Activated T-helper 17 cell treated with anti-CD3 and anti-CD28 coated beads, Interleukin-2, amount 50 U/mL, for 72 hours (primary cell): Measurements from ENCODE around the gene OSGEPL1. TPM values are rescaled to one million over a fixed set of nuclear protein-coding genes. Genes with fewer than 3 reads are reported as not detected.

Source experiments
- ATAC-seq: fragments of 150-1000 bp; cut with Tn5 transposase; replicated peaks from 2 replicates; pipeline ENCODE4 v1.10.0; 2021; ENCODE audit warnings: mild to moderate bottlenecking, moderate library complexity
- H3K27ac Mint-ChIP-seq: one replicate; pipeline ENCODE4 v1.8.0; 2022; ENCODE audit warnings: mixed read lengths
- H3K27me3 Mint-ChIP-seq: one replicate; pipeline ENCODE4 v1.8.0; 2022; ENCODE audit warnings: mixed read lengths
- H3K36me3 Mint-ChIP-seq: one replicate; pipeline ENCODE4 v1.8.0; 2022; ENCODE audit warnings: low read depth, mild to moderate bottlenecking, mixed read lengths
- H3K4me1 Mint-ChIP-seq: one replicate; pipeline ENCODE4 v1.8.0; 2022; ENCODE audit warnings: mixed read lengths
- H3K4me3 Mint-ChIP-seq: one replicate; pipeline ENCODE4 v1.8.0; 2022; ENCODE audit warnings: mild to moderate bottlenecking, mixed read lengths
- H3K9me3 Mint-ChIP-seq: one replicate; pipeline ENCODE4 v1.8.0; 2022; ENCODE audit warnings: mixed read lengths
- total RNA-seq, 2 donors: library from RNA; stranded (reverse); gene quantifications; one replicate each; pipeline ENCODE4 v1.2.3, GENCODE V29; 2022

OSGEPL1 gene, protein sequence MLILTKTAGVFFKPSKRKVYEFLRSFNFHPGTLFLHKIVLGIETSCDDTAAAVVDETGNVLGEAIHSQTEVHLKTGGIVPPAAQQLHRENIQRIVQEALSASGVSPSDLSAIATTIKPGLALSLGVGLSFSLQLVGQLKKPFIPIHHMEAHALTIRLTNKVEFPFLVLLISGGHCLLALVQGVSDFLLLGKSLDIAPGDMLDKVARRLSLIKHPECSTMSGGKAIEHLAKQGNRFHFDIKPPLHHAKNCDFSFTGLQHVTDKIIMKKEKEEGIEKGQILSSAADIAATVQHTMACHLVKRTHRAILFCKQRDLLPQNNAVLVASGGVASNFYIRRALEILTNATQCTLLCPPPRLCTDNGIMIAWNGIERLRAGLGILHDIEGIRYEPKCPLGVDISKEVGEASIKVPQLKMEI
- 1 to 10 TPM; 7.2 to 8.3 TPM for total RNA-seq

GRCh38 chr2:189762551-189763298, at the start of gene OSGEPL1:
OSGEPL1 (minus strand) TSS chr2:189762792; CDS start chr2:189761640, 1,152 bp downstream.
- H3K4me3 Mint-ChIP-seq: peak within 1 kb of the TSS; percentile 99
- H3K27ac Mint-ChIP-seq: peak within 1 kb of the TSS; percentile 98
- no peaks in the 10 kb centered on the region for H3K9me3 Mint-ChIP-seq
- no peaks in the 10 kb centered on the region for H3K4me1 Mint-ChIP-seq
- peaks cover 11% of the 10 kb centered on the region for H3K36me3 Mint-ChIP-seq
- ATAC-seq: peak; percentile 96
- H3K27me3 Mint-ChIP-seq: no peaks in the 10 kb centered on the region

GRCh38 chr2:189803431-189803830, 40.8 kb upstream of the OSGEPL1 start:
- H3K4me1 Mint-ChIP-seq: peaks cover 4% of the 10 kb centered on the region
- no peaks in the 10 kb centered on the region for H3K27me3 Mint-ChIP-seq

GRCh38 chr2:189802396-189802912, 39.9 kb upstream of the OSGEPL1 start:
- Mint-ChIP-seq H3K4me1 (peaks cover 4% of the 10 kb centered on the region), H3K4me3 (no peak overlapping the region), H3K9me3 (no peaks in the 10 kb centered on the region), H3K27ac (no peak overlapping the region), H3K27me3 (no peaks in the 10 kb centered on the region), H3K36me3 (peaks cover 73% of the 10 kb centered on the region)
- ATAC-seq: peak; percentile 46

More at GRCh38 chr2:189803431-189803830, 40.8 kb upstream of the OSGEPL1 start:
- Mint-ChIP-seq H3K4me3 (no peak overlapping the region), H3K27ac (no peak overlapping the region), H3K36me3 (peaks cover 67% of the 10 kb centered on the region), H3K9me3 (no peaks in the 10 kb centered on the region)
- no peak for ATAC-seq

DNA sequence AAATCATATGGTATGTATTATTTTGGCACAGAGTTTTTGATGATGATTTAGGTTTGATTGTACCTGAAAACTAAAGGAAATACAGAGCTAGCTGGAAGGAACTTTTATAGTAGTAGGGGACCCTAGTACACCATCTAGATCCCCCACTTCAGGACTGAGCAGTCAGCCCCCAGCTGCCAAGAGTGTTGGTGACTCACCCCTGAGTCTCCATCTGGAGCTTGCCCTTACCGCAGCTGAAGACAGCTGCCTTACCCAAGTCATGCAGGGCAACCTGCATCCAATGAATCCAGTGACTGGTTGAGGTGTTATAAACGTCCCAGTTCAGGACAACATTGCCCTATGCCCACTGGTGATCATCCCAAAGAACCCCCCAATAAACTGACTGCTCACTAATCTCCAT, 36.9 kb upstream of the OSGEPL1 start:
- Mint-ChIP-seq H3K27me3 (no peaks in the 10 kb centered on the region), H3K4me1 (peaks cover 4% of the 10 kb centered on the region), H3K4me3 (no peak overlapping the region), H3K27ac (no peak overlapping the region), H3K36me3 (peaks cover 81% of the 10 kb centered on the region), H3K9me3 (no peaks in the 10 kb centered on the region)
- no peak for ATAC-seq

GRCh38 chr2:189799030-189799331, 36.4 kb upstream of the OSGEPL1 start:
- Mint-ChIP-seq H3K27me3 (no peaks in the 10 kb centered on the region), H3K4me3 (no peak overlapping the region), H3K36me3 (peaks cover 81% of the 10 kb centered on the region), H3K27ac (no peak overlapping the region), H3K9me3 (no peaks in the 10 kb centered on the region), H3K4me1 (peaks cover 4% of the 10 kb centered on the region)
- no peak for ATAC-seq

DNA sequence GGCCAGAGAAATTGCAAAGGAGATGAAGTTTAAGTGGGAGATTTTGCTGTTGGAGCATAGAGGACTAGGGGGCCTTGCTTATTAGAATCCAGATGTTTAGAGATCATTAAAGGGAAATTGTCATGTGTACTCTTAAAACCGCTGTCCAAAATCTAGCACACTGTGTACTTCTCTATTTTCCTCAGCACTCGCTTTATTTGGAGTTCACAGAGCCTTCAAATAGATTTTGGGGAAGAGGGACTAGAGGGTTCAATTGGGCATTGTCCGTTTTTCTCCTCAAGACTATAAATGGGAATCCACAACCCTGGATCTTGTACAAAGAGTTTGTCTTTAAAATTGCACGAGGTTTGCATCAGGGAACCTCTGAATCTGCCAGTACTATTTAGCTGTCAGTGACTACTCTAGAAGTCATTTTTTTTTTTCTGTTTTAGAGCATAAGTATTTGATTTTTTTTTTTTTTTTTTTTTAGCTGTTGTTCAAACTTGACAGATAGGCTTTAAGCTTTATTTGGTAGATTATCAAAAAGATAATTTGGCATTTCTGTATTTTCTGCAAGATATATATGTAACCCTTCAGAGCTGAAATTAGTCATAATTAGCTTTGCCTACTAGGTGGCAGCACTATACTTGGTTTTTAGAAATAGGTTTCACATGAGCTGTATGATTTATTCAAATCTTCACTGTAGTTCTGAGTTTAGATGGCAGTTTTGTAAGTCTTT, 35.9 kb upstream of the OSGEPL1 start:
- Mint-ChIP-seq H3K36me3 (peaks cover 81% of the 10 kb centered on the region), H3K9me3 (no peaks in the 10 kb centered on the region), H3K4me3 (no peak overlapping the region), H3K4me1 (peaks cover 4% of the 10 kb centered on the region), H3K27me3 (no peaks in the 10 kb centered on the region), H3K27ac (no peak overlapping the region)
- ATAC-seq: peak; percentile 46

- no peak for ATAC-seq
- Mint-ChIP-seq H3K4me1 (peaks cover 4% of the 10 kb centered on the region), H3K27ac (no peak overlapping the region), H3K27me3 (no peaks in the 10 kb centered on the region), H3K4me3 (no peak overlapping the region), H3K9me3 (no peaks in the 10 kb centered on the region), H3K36me3 (peaks cover 85% of the 10 kb centered on the region)
Measured at GRCh38 chr2:189797902-189798301, 35.3 kb upstream of the OSGEPL1 start.

DNA sequence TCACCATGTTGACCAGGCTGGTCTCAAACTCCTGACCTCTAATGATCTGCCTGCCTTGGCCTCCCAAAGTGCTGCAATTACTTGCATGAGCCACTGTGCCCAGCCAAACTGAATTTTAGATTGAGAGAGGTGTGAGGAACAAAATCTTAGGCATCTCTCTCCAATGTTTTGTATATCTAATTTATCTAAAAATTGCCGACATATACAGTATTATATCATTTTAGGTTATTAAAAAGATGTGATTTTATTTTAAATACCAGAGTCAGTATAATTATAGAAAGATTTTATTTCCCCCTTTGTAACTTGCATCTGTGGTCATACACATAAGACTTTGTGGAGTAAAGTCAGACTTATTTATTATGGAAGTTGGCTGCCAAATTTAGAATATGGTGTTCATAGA, 31.7 kb upstream of the OSGEPL1 start:
- Mint-ChIP-seq H3K4me1 (no peaks in the 10 kb centered on the region), H3K36me3 (peaks cover 97% of the 10 kb centered on the region), H3K27ac (no peak overlapping the region), H3K27me3 (no peaks in the 10 kb centered on the region), H3K9me3 (no peaks in the 10 kb centered on the region), H3K4me3 (no peak overlapping the region)
- no peak for ATAC-seq

DNA sequence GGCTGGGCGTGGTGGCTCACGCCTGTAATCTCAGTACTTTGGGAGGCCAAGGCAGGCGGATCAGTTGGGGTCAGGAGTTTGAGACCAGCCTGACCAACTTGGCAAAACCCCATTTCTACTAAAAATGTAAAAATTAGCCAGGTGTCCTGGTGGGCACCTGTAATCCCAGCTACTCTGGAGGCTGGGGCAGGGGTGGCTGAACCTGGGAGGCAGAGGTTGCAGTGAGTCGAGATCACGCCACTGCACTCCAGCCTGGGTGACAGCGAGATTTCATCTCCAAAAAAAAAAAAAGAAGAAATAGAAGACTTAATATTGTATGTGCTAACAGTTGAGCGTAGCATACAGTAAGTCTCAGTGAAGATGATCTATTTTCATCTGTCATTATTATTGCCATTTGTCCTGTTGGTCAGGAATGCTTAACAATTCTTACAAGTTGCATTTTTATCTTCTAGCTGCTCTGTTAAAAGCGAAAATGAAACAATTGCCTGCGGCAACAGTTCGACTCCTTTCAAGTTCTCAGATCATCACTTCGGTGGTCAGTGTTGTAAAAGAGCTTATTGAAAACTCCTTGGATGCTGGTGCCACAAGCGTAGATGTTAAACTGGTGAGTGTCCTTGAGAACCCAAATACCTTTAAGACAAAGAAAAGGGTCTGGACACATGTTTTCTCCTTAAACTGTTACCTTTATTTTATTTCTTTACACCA, 28.9 kb upstream of the OSGEPL1 start:
- peak overlapping the region; percentile 58 for H3K27ac Mint-ChIP-seq
- H3K36me3 Mint-ChIP-seq: peaks cover 88% of the 10 kb centered on the region
- H3K4me3 Mint-ChIP-seq: peak overlapping the region; percentile 72
- H3K4me1 Mint-ChIP-seq: peaks cover 6% of the 10 kb centered on the region
- H3K27me3 Mint-ChIP-seq: no peaks in the 10 kb centered on the region
- ATAC-seq: peak; percentile 72
- H3K9me3 Mint-ChIP-seq: no peaks in the 10 kb centered on the region

GRCh38 chr2:189783927-189784867, 21.6 kb upstream of the OSGEPL1 start, which contains the start of the genes ORMDL1 and PMS1:
ORMDL1 (minus strand) TSS chr2:189784339; CDS start chr2:189782595, 1,744 bp downstream.
PMS1 (plus strand) TSS chr2:189784450; CDS start chr2:189791810, 7,360 bp downstream.
- Mint-ChIP-seq H3K9me3 (no peaks in the 10 kb centered on the region), H3K4me3 (peak within 1 kb of the TSS; percentile 81), H3K36me3 (peaks cover 70% of the 10 kb centered on the region), H3K27me3 (no peaks in the 10 kb centered on the region), H3K4me1 (peaks cover 38% of the 10 kb centered on the region), H3K27ac (peak within 1 kb of the TSS; percentile 94)
- peak; percentile 95 for ATAC-seq

- H3K27me3 Mint-ChIP-seq: no peaks in the 10 kb centered on the region
- peak overlapping the region; percentile 94 for H3K27ac Mint-ChIP-seq
- peak overlapping the region; percentile 81 for H3K4me3 Mint-ChIP-seq
- peaks cover 76% of the 10 kb centered on the region for H3K36me3 Mint-ChIP-seq
- no peak for ATAC-seq
- peaks cover 42% of the 10 kb centered on the region for H3K4me1 Mint-ChIP-seq
- H3K9me3 Mint-ChIP-seq: no peaks in the 10 kb centered on the region
Measured at GRCh38 chr2:189783451-189783926, 20.9 kb upstream of the OSGEPL1 start.

- ATAC-seq: no peak
- Mint-ChIP-seq H3K27me3 (no peaks in the 10 kb centered on the region), H3K4me1 (peaks cover 41% of the 10 kb centered on the region)
Measured at GRCh38 chr2:189782221-189782671, 19.7 kb upstream of the OSGEPL1 start.

DNA sequence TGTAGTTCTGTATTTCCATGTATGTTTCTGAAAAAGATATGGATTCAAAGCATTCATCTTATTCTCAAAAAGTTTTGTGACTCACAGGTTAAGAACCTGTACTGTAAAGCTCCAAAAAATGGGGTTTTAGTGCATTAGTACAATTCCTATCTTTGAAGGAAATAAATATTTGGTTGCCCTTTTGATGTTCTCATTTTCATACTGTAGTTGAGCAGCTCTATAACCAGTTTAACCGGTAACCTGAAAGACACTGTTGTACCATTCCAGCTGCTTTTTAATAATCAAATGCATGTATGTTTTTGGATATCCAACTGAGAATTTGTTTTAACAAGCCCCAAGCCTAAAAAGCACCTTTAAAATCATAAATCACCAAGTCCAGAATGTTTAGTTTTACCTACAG, 9.6 kb upstream of the OSGEPL1 start:
- no peak overlapping the region for H3K4me3 Mint-ChIP-seq
- H3K36me3 Mint-ChIP-seq: peaks cover 89% of the 10 kb centered on the region
- H3K4me1 Mint-ChIP-seq: no peaks in the 10 kb centered on the region

More at GRCh38 chr2:189782221-189782671, 19.7 kb upstream of the OSGEPL1 start:
- Mint-ChIP-seq H3K36me3 (peaks cover 79% of the 10 kb centered on the region), H3K9me3 (no peaks in the 10 kb centered on the region), H3K4me3 (peak overlapping the region; percentile 81), H3K27ac (peak overlapping the region; percentile 94)

More for the DNA sequence above, 9.6 kb upstream of the OSGEPL1 start:
- H3K9me3 Mint-ChIP-seq: no peaks in the 10 kb centered on the region
- no peaks in the 10 kb centered on the region for H3K27me3 Mint-ChIP-seq
- H3K27ac Mint-ChIP-seq: peak overlapping the region; percentile 44
- no peak for ATAC-seq
